HEK293 (cell line): ENCODE data around the gene IVNS1ABP.

Experiments used
- CTCF ChIA-PET: fragments of 350-600 bp; formaldehyde crosslinking; extraction: SDS; loops from one replicate; lab custom pipeline; 2021; ENCODE audit warnings: antibody characterized with exemption; lab: Yijun Ruan, JAX
- POLR2A ChIA-PET: fragments of 300-600 bp; formaldehyde crosslinking; extraction: SDS; loops from one replicate; lab custom pipeline; 2020; ENCODE audit warnings: antibody characterized with exemption, inconsistent platforms; lab: Yijun Ruan, JAX
- H3K27ac ChIP-seq: fragments of 200-500 bp; sonication (Bioruptor generic); 2 replicates; pipeline ENCODE4 v1.5.1; 2014; ENCODE audit warnings: low read depth, low read length, control low read depth, inconsistent platforms; ENCODE audit errors: extremely low read depth
- H3K36me3 ChIP-seq, 2 experiments: fragments of 200-500 bp in 1 of 2; sonication (Bioruptor generic) in 1 of 2; 1 replicate in 1 of 2; 2 replicates in 1 of 2; pipeline ENCODE4 v1.5.1; 2014 to 2017; ENCODE audit warnings: inconsistent platforms in 2 of 2, low read length in 2 of 2; ENCODE audit not compliant: control insufficient read depth in 2 of 2, insufficient read depth in 1 of 2
- H3K4me1 ChIP-seq: fragments of 200-500 bp; sonication (Bioruptor generic); 2 replicates; pipeline ENCODE4 v1.5.1; 2014; ENCODE audit warnings: mild to moderate bottlenecking, low read length, inconsistent platforms; ENCODE audit not compliant: control insufficient read depth, insufficient read depth
- H3K4me3 ChIP-seq: 2 replicates; pipeline ENCODE4 v1.5.1; 2011; ENCODE audit warnings: low read depth, mild to moderate bottlenecking, control low read depth, low read length, moderate library complexity
- H3K9me3 ChIP-seq: fragments of 200-500 bp; sonication (Bioruptor generic); 2 replicates; pipeline ENCODE4 v1.5.1; 2014; ENCODE audit warnings: low read depth, low read length, inconsistent platforms; ENCODE audit not compliant: control insufficient read depth, insufficient read depth
- CTCF ChIP-seq: fragments of 450-650 bp; formaldehyde crosslinking; IDR thresholded peaks from 2 replicates; pipeline ENCODE4 v1.5.1; 2016; ENCODE audit warnings: missing biosample characterization, missing genetic modification characterization
- EGR2 ChIP-seq: fragments of 450-650 bp; formaldehyde crosslinking; IDR thresholded peaks from 2 replicates; pipeline ENCODE4 v1.5.1; 2016; ENCODE audit warnings: low read depth, missing biosample characterization, missing genetic modification characterization
- PRDM1 ChIP-seq: fragments of 450-650 bp; formaldehyde crosslinking; IDR thresholded peaks from 2 replicates; pipeline ENCODE4; 2016; ENCODE audit warnings: missing biosample characterization, missing genetic modification characterization
- WT1 ChIP-seq: fragments of 450-650 bp; formaldehyde crosslinking; IDR thresholded peaks from 2 replicates; pipeline ENCODE4 v1.5.1; 2016; ENCODE audit warnings: missing biosample characterization, missing genetic modification characterization
- ZNF184 ChIP-seq: fragments of 450-650 bp; IDR thresholded peaks from 2 replicates; pipeline ENCODE4 v1.5.1; 2018; ENCODE audit warnings: missing biosample characterization, mild to moderate bottlenecking, missing genetic modification characterization
- ZNF280C ChIP-seq: fragments of 450-650 bp; formaldehyde crosslinking; IDR thresholded peaks from 2 replicates; pipeline ENCODE4 v1.5.1; 2016; ENCODE audit warnings: missing biosample characterization, missing genetic modification characterization
- ZNF37A ChIP-seq: fragments of 450-650 bp; IDR thresholded peaks from 2 replicates; pipeline ENCODE4 v1.5.1; 2018; ENCODE audit warnings: missing biosample characterization, missing genetic modification characterization
- ZNF398 ChIP-seq: fragments of 450-650 bp; formaldehyde crosslinking; IDR thresholded peaks from 2 replicates; pipeline ENCODE4 v1.5.1; 2017; ENCODE audit warnings: missing biosample characterization, missing genetic modification characterization
- ZNF416 ChIP-seq: fragments of 450-650 bp; formaldehyde crosslinking; IDR thresholded peaks from 2 replicates; pipeline ENCODE4 v1.5.1; 2016; ENCODE audit warnings: missing biosample characterization, missing genetic modification characterization
- ZNF518A ChIP-seq: fragments of 450-650 bp; formaldehyde crosslinking; conservative IDR thresholded peaks from 2 replicates; pipeline ENCODE4 v1.5.1; 2016; ENCODE audit warnings: low read depth, missing biosample characterization, missing genetic modification characterization
- ZNF664 ChIP-seq: fragments of 450-650 bp; formaldehyde crosslinking; IDR thresholded peaks from 2 replicates; pipeline ENCODE4 v1.5.1; 2016; ENCODE audit warnings: missing biosample characterization, missing genetic modification characterization
- ZSCAN23 ChIP-seq: fragments of 450-650 bp; formaldehyde crosslinking; IDR thresholded peaks from 2 replicates; pipeline ENCODE4 v1.5.1; 2016; ENCODE audit warnings: missing biosample characterization, missing genetic modification characterization

IVNS1ABP gene

GRCh38 chr1:185348985-185349384 is 31.9 kb upstream of the IVNS1ABP start (continued):
- TF ChIP-seq ZNF518A (tag by site-specific recombination), result no peak
- TF ChIP-seq ZNF416, result no peak
- no peak for TF ChIP-seq ZNF184 (tag by site-specific recombination)
- TF ChIP-seq EGR2 (tag by site-specific recombination), result no peak
- TF ChIP-seq ZNF280C (tag by site-specific recombination), result no peak
- TF ChIP-seq ZNF664 (tag by site-specific recombination), result no peak
- no peak for TF ChIP-seq ZNF398
- TF ChIP-seq CTCF, result no peak
- TF ChIP-seq ZNF37A (tag by site-specific recombination), result no peak
- no peak for TF ChIP-seq ZSCAN23

GRCh38 chr1:185348296-185348695 is 31.3 kb upstream of the IVNS1ABP start:
- no peaks in the 10 kb centered on the region for H3K36me3 ChIP-seq
- no peaks in the 10 kb centered on the region for H3K9me3 ChIP-seq
- ChIA-PET CTCF (interaction anchor here (0.8 kb wide), 1 partner anchor 50 kb away, joined by 3 read pairs; no protein-coding TSS in a partner anchor), POLR2A (no interaction called here)
- no peak overlapping the region for H3K4me3 ChIP-seq
- no peak for TF ChIP-seq WT1 (tag by site-specific recombination)
- peak; percentile 53; the same call in 1 of the 2 replicates for TF ChIP-seq PRDM1 (tag by site-specific recombination)
- no peak overlapping the region for H3K27ac ChIP-seq
- no peaks in the 10 kb centered on the region for H3K4me1 ChIP-seq
